Effector memory CD4-positive, alpha-beta T cell (primary cell): Measurements from ENCODE around the gene HIVEP3.
"Not testable (repeated sequence)": the region's sequence is repeated elsewhere in the genome, so short reads cannot be mapped to it uniquely, and the experiment has no call there.

ENCODE experiments used
- DNase-seq, 3 donors: peaks; one replicate each; pipeline ENCODE4 v3.0.0-alpha.2; 2020
- H3K27ac ChIP-seq: 2 replicates; pipeline ENCODE4 v1.7.0; 2013; ENCODE audit warnings: mild to moderate bottlenecking, low read length, moderate library complexity; ENCODE audit not compliant: insufficient read depth, poor library complexity, severe bottlenecking
- H3K27me3 ChIP-seq: replicated peaks from 2 replicates; pipeline ENCODE4 v1.7.0; 2013; ENCODE audit warnings: mild to moderate bottlenecking, low read length; ENCODE audit not compliant: insufficient read depth, control insufficient read depth, poor library complexity, severe bottlenecking
- H3K36me3 ChIP-seq: 2 replicates; pipeline ENCODE4 v1.7.0; 2013; ENCODE audit warnings: mild to moderate bottlenecking, low read length, moderate library complexity; ENCODE audit not compliant: control insufficient read depth, insufficient read depth
- H3K4me1 ChIP-seq: 2 replicates; pipeline ENCODE4 v1.7.0; 2013; ENCODE audit warnings: low read length, mild to moderate bottlenecking; ENCODE audit not compliant: control insufficient read depth, insufficient read depth, poor library complexity, severe bottlenecking
- H3K4me3 ChIP-seq: 2 replicates; pipeline ENCODE4 v1.7.0; 2013; ENCODE audit warnings: low read length, low read depth, mild to moderate bottlenecking; ENCODE audit not compliant: insufficient read depth, poor library complexity, severe bottlenecking
- H3K9me3 ChIP-seq: 2 replicates; pipeline ENCODE4 v1.7.0; 2013; ENCODE audit warnings: mild to moderate bottlenecking, low read length, moderate library complexity; ENCODE audit not compliant: control insufficient read depth

Gene HIVEP3

GRCh38 chr1:41925712-41926111 lies 7.0 kb upstream of the HIVEP3 start:
- Histone ChIP-seq H3K9me3 (no peaks in the 10 kb centered on the region), H3K27ac (no peak overlapping the region), H3K36me3 (no peaks in the 10 kb centered on the region), H3K4me3 (no peak overlapping the region), H3K27me3 (no peaks in the 10 kb centered on the region), H3K4me1 (no peaks in the 10 kb centered on the region)
- no peak for DNase-seq

GRCh38 chr1:41924911-41925310 lies 6.2 kb upstream of the HIVEP3 start:
- DNase-seq, result no peak
- Histone ChIP-seq H3K27ac (no peak overlapping the region), H3K4me3 (no peak overlapping the region), H3K9me3 (no peaks in the 10 kb centered on the region), H3K4me1 (peaks cover 4% of the 10 kb centered on the region), H3K36me3 (no peaks in the 10 kb centered on the region), H3K27me3 (no peaks in the 10 kb centered on the region)

- not testable (repeated sequence) for H3K4me3 ChIP-seq, H3K27me3 ChIP-seq, H3K27ac ChIP-seq, H3K9me3 ChIP-seq, H3K36me3 ChIP-seq, DNase-seq
- peaks cover 41% of the 10 kb centered on the region for H3K4me1 ChIP-seq
Measured at GRCh38 chr1:41921271-41921670, 2.5 kb upstream of the HIVEP3 start.

- DNase-seq, result no peak
- H3K27ac ChIP-seq, result no peak overlapping the region
- no peaks in the 10 kb centered on the region for H3K36me3 ChIP-seq
- no peaks in the 10 kb centered on the region for H3K27me3 ChIP-seq
- peaks cover 47% of the 10 kb centered on the region for H3K4me1 ChIP-seq
- H3K4me3 ChIP-seq, result no peak overlapping the region
- no peaks in the 10 kb centered on the region for H3K9me3 ChIP-seq
Measured at GRCh38 chr1:41920658-41921057, 1.9 kb upstream of the HIVEP3 start.

- no peaks in the 10 kb centered on the region for H3K27me3 ChIP-seq
- peak overlapping the region; percentile 65 for H3K4me3 ChIP-seq
- H3K27ac ChIP-seq, result peak overlapping the region; percentile 56
- peak; percentile 65 to 78 (median 73) for DNase-seq
- no peaks in the 10 kb centered on the region for H3K36me3 ChIP-seq
- no peaks in the 10 kb centered on the region for H3K9me3 ChIP-seq
- peaks cover 49% of the 10 kb centered on the region for H3K4me1 ChIP-seq
Measured at GRCh38 chr1:41919764-41920397, 1.2 kb upstream of the HIVEP3 start.

GRCh38 chr1:41919131-41919530 lies 409 bp upstream of the HIVEP3 start:
- no peak for DNase-seq
- Histone ChIP-seq H3K4me3 (peak overlapping the region; percentile 65), H3K36me3 (no peaks in the 10 kb centered on the region), H3K9me3 (no peaks in the 10 kb centered on the region), H3K27me3 (no peaks in the 10 kb centered on the region), H3K27ac (peak overlapping the region; percentile 56), H3K4me1 (peaks cover 55% of the 10 kb centered on the region)

- peaks cover 59% of the 10 kb centered on the region for H3K4me1 ChIP-seq
- no peaks in the 10 kb centered on the region for H3K9me3 ChIP-seq
- H3K27ac ChIP-seq, result peak overlapping the region; percentile 60
- H3K36me3 ChIP-seq, result no peaks in the 10 kb centered on the region
- DNase-seq, result peak in 2 of 3 donors; percentile 13 to 17
- peak overlapping the region; percentile 58 for H3K4me3 ChIP-seq
- no peaks in the 10 kb centered on the region for H3K27me3 ChIP-seq
Measured at GRCh38 chr1:41917835-41918449, 780 bp downstream of the HIVEP3 start.

GRCh38 chr1:41917076-41917475 lies 1.6 kb downstream of the HIVEP3 start:
- no peaks in the 10 kb centered on the region for H3K9me3 ChIP-seq

GRCh38 chr1:41915786-41916571 lies 2.7 kb downstream of the HIVEP3 start:
- Histone ChIP-seq H3K4me1 (peaks cover 59% of the 10 kb centered on the region), H3K27me3 (no peaks in the 10 kb centered on the region), H3K36me3 (no peaks in the 10 kb centered on the region), H3K27ac (peak overlapping the region; percentile 11), H3K9me3 (no peaks in the 10 kb centered on the region), H3K4me3 (peak overlapping the region; percentile 0)
- peak in 1 of 3 donors; percentile 17 for DNase-seq

More at GRCh38 chr1:41917076-41917475, 1.6 kb downstream of the HIVEP3 start:
- Histone ChIP-seq H3K27me3 (no peaks in the 10 kb centered on the region), H3K27ac (no peak overlapping the region), H3K36me3 (no peaks in the 10 kb centered on the region), H3K4me1 (peaks cover 59% of the 10 kb centered on the region), H3K4me3 (peak overlapping the region; percentile 58)
- no peak for DNase-seq

- Histone ChIP-seq H3K27me3 (no peaks in the 10 kb centered on the region), H3K4me3 (no peak overlapping the region), H3K27ac (peak overlapping the region; percentile 26), H3K4me1 (peaks cover 51% of the 10 kb centered on the region), H3K9me3 (no peaks in the 10 kb centered on the region), H3K36me3 (no peaks in the 10 kb centered on the region)
- DNase-seq, result no peak
Measured at GRCh38 chr1:41914516-41914915, 4.2 kb downstream of the HIVEP3 start.
